Right lobe of liver (tissue), 6 donors: ENCODE data around the gene SDK1. TPM values are rescaled to one million over a fixed set of nuclear protein-coding genes. Genes with fewer than 3 reads are reported as not detected.

Experiments used
- ATAC-seq, 4 donors: fragments of 200-7000 bp; cut with Tn5 transposase; one replicate each; pipeline ENCODE4 v1.9.1; 2020; ENCODE audit warnings: mild to moderate bottlenecking in 4 of 4, moderate library complexity in 4 of 4
- DNase-seq, 3 donors: peaks; one replicate each; pipeline ENCODE4 v3.0.0-alpha.2; 2020
- H3K27ac ChIP-seq, 3 donors: fragments of 200-600 bp; one replicate each; pipeline ENCODE4 v1.8.0; 2022
- H3K27me3 ChIP-seq, 2 donors: fragments of 200-600 bp; one replicate each; pipeline ENCODE4 v1.8.0; 2022
- H3K36me3 ChIP-seq, 4 donors: fragments of 200-600 bp; sonication (generic) in 1 of 4; one replicate each; pipeline versions ENCODE4 v1.5.1 to v1.8.0; 2017 to 2022; ENCODE audit warnings: control low read depth in 1 of 4
- H3K4me1 ChIP-seq, 4 donors: fragments of 200-600 bp; sonication (generic) in 1 of 4; one replicate each; pipeline versions ENCODE4 v1.5.1 to v1.8.0; 2017 to 2022; ENCODE audit warnings: control low read depth in 1 of 4
- H3K4me3 ChIP-seq, 3 donors: fragments of 200-600 bp; one replicate each; pipeline ENCODE4 v1.8.0; 2022
- H3K9me3 ChIP-seq, 4 donors: fragments of 200-600 bp; sonication (generic) in 1 of 4; one replicate each; pipeline versions ENCODE4 v1.5.1 to v1.8.0; 2017 to 2022; ENCODE audit warnings: control low read depth in 1 of 4
- POLR2A ChIP-seq: fragments of 450-650 bp; IDR thresholded peaks from one replicate; pipeline ENCODE4 v1.6.1; 2017; ENCODE audit warnings: antibody characterized with exemption, mild to moderate bottlenecking
- WGBS: methylation state at CpG from one replicate; pipeline ENCODE4 v1.1.6; 2018; ENCODE audit warnings: low coverage, low lambda C conversion rate; ENCODE audit not compliant: insufficient coverage; ENCODE audit errors: missing lambda C conversion rate; 5-methylcytosine and 5-hydroxymethylcytosine counted together
- intact Hi-C, 2 donors: fragments of 100-400 bp; cut with DNase I; formaldehyde crosslinking; loops; one replicate each; pipeline versions ENCODE4 v1.11.2 to v1.14.1; 2022
- total RNA-seq, 6 experiments: library from RNA; depleted of rRNA in 2 of 6; stranded (reverse); fragments of >200 nt in 2 of 6; fragmentation: NEBNext Ultra II Directional in 3 of 6; extraction: Animal tissue kit (Norgen Biotek cat#: 25700) in 3 of 6; gene quantifications; one replicate each; pipeline versions ENCODE4 v1.1.0 to v1.2.4, GENCODE V29; 2016 to 2023
- TF ChIP-seq, protein P1 (sequence below), 4 donors: fragments of 200-600 bp in 3 of 4; fragments of 450-650 bp in 1 of 4; IDR thresholded peaks; one replicate each; pipeline versions ENCODE4 v1.5.1 to v1.8.0; 2016 to 2022; ENCODE audit warnings: antibody characterized with exemption in 4 of 4, mild to moderate bottlenecking in 2 of 4
- donor health status: DM: no; HTN: yes; CAD: no.
- donor health status: DM: no; HTN: no; CAD: no.
- donor health status: DM: no; HTN: no; CAD: no.
- donor health status: DM: no; HTN: yes; CAD: no.
- donor health status: DM: no; HTN: yes; CAD: no.

SDK1 gene
- total RNA-seq, 6 experiments from 2014 or later, result 0.07 to 1.4 (median 0.65) TPM

DNA sequence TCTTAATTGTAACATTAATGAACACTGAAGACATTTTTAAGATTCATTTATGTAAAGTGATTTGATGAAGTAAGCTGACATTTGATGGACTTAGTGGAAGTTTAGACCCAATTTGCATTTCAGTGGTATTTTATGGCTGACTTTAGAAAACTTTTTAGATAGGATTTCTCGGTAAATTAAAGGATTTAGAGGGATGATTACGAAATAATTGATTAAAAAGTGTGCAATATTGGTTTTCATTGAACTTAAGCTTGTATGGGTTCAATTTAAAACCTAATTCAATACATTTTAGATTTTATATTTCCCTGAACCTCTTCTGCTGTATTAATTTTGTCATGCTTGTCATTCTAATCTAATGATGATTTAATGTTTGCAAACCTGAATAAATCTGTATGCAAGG is 135.1 kb downstream of the SDK1 start:
- DNase-seq (no peak), ATAC-seq (no peak)
- no peak for TF ChIP-seq POLR2A
- TF ChIP-seq, protein P1, sequence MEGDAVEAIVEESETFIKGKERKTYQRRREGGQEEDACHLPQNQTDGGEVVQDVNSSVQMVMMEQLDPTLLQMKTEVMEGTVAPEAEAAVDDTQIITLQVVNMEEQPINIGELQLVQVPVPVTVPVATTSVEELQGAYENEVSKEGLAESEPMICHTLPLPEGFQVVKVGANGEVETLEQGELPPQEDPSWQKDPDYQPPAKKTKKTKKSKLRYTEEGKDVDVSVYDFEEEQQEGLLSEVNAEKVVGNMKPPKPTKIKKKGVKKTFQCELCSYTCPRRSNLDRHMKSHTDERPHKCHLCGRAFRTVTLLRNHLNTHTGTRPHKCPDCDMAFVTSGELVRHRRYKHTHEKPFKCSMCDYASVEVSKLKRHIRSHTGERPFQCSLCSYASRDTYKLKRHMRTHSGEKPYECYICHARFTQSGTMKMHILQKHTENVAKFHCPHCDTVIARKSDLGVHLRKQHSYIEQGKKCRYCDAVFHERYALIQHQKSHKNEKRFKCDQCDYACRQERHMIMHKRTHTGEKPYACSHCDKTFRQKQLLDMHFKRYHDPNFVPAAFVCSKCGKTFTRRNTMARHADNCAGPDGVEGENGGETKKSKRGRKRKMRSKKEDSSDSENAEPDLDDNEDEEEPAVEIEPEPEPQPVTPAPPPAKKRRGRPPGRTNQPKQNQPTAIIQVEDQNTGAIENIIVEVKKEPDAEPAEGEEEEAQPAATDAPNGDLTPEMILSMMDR (IDR thresholded peaks at IDR 0.05), result no peak
- H3K9me3 ChIP-seq, result no peaks in the 10 kb centered on the region
- no peaks in the 10 kb centered on the region for H3K36me3 ChIP-seq
- intact Hi-C loops, result no loop called here
- H3K4me1 ChIP-seq, result no peaks in the 10 kb centered on the region
- no peak overlapping the region for H3K4me3 ChIP-seq
- H3K27ac ChIP-seq, result no peak overlapping the region
- WGBS, result 58% methylated on average over 2 of the region's 2 CpGs
- no peaks in the 10 kb centered on the region for H3K27me3 ChIP-seq

GRCh38 chr7:3436746-3437145 is 135.7 kb downstream of the SDK1 start:
- intact Hi-C loops, result no loop called here
- TF ChIP-seq, protein P1 (IDR thresholded peaks at IDR 0.05), result no peak
- no peak for TF ChIP-seq POLR2A
- H3K9me3 ChIP-seq, result no peaks in the 10 kb centered on the region
- no peak for ATAC-seq
- H3K27ac ChIP-seq, result no peak overlapping the region
- no peaks in the 10 kb centered on the region for H3K4me1 ChIP-seq
- H3K4me3 ChIP-seq, result no peak overlapping the region
- no peak for DNase-seq
- no peaks in the 10 kb centered on the region for H3K36me3 ChIP-seq
- WGBS, result 59% methylated on average over 5 of the region's 5 CpGs
- H3K27me3 ChIP-seq, result no peaks in the 10 kb centered on the region

DNA sequence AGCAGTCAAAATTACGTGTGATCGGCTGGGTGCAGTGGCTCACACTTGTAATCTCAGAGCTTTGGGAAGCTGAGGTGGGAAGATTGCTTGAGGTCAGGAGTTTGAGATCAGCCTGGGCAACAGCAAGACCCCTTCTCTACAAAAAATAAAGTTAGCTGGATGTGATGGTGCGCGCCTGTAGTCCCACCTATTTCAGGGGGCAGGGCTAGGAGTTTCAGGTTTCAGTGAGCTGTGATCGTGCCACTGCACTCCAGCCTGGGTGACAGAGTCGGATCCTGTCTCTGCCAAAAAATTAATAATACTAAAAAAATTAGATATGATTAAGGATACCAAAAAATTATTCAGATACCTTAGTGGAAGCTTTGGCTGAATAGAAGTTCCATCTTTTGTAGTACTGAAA is 136.4 kb downstream of the SDK1 start:
- Histone ChIP-seq H3K36me3 (no peaks in the 10 kb centered on the region), H3K9me3 (no peaks in the 10 kb centered on the region), H3K27ac (no peak overlapping the region), H3K4me3 (no peak overlapping the region), H3K27me3 (no peaks in the 10 kb centered on the region), H3K4me1 (no peaks in the 10 kb centered on the region)
- DNase-seq, result no peak
- ATAC-seq, result no peak
- 57% methylated on average over 6 of the region's 6 CpGs for WGBS
- TF ChIP-seq POLR2A, result no peak
- TF ChIP-seq, protein P1 (IDR thresholded peaks at IDR 0.05), result no peak
- intact Hi-C loops, result no loop called here

DNA sequence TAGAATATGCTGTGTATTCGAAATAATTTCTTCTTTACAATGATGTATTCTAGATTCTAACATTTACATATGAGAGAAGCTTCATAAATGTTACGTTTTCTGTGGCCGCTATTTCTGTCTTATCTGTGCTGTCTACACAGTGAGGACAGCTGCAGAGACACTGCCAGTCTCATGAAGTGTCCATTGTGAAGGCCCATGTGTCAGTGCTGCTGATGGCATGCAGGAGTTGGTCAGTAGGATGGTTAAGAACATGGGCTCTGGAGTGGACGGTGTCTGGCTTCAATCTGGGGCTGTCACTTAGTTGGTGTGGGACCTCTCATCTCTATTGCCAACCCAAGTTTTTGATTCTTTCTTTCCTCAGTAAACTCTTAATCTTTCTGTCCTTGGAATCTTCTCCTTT is 137.3 kb downstream of the SDK1 start:
- H3K4me1 ChIP-seq, result no peaks in the 10 kb centered on the region
- DNase-seq (no peak), ATAC-seq (no peak)
- TF ChIP-seq, protein P1 (IDR thresholded peaks at IDR 0.05), result no peak
- no peak for TF ChIP-seq POLR2A
- no peaks in the 10 kb centered on the region for H3K36me3 ChIP-seq
- no peaks in the 10 kb centered on the region for H3K27me3 ChIP-seq
- H3K4me3 ChIP-seq, result no peak overlapping the region
- intact Hi-C loops, result no loop called here
- H3K27ac ChIP-seq, result no peak overlapping the region
- 72% methylated on average over 3 of the region's 4 CpGs for WGBS
- no peaks in the 10 kb centered on the region for H3K9me3 ChIP-seq
